Immature natural killer cell (primary cell): ENCODE results near the gene SHROOM3. TPM values are rescaled to one million over a fixed set of nuclear protein-coding genes. Genes with fewer than 3 reads are reported as not detected.
A peak's percentile ranks its signal among the peaks of the same experiment; 100 is the strongest.

ENCODE experiments used
- DNase-seq, 3 donors: peaks; one replicate each; pipeline ENCODE4 v3.0.0; 2022; ENCODE audit warnings: mixed read lengths in 1 of 3
- H3K27ac Mint-ChIP-seq, 6 donors: one replicate each; pipeline ENCODE4 v1.8.0; 2020; ENCODE audit warnings: mixed read lengths in 6 of 6, mild to moderate bottlenecking in 5 of 6, inconsistent platforms in 4 of 6, moderate library complexity in 3 of 6
- H3K27me3 Mint-ChIP-seq, 3 donors: one replicate each; pipeline ENCODE4 v1.8.0; 2020 to 2021; ENCODE audit warnings: low read depth in 3 of 3, mild to moderate bottlenecking in 3 of 3, mixed read lengths in 3 of 3, moderate library complexity in 3 of 3, inconsistent platforms in 1 of 3
- H3K36me3 Mint-ChIP-seq, 3 donors: one replicate each; pipeline ENCODE4 v1.8.0; 2020; ENCODE audit warnings: mixed read lengths in 3 of 3, inconsistent platforms in 2 of 3, mild to moderate bottlenecking in 2 of 3
- H3K4me1 Mint-ChIP-seq, 2 donors: one replicate each; pipeline ENCODE4 v1.8.0; 2020; ENCODE audit warnings: inconsistent platforms in 2 of 2, mild to moderate bottlenecking in 2 of 2, mixed read lengths in 2 of 2, moderate library complexity in 1 of 2
- H3K4me3 Mint-ChIP-seq, 5 donors: one replicate each; pipeline ENCODE4 v1.8.0; 2020; ENCODE audit warnings: mild to moderate bottlenecking in 5 of 5, mixed read lengths in 5 of 5, inconsistent platforms in 3 of 5, moderate library complexity in 3 of 5
- H3K9me3 Mint-ChIP-seq, 6 donors: one replicate each; pipeline ENCODE4 v1.8.0; 2020; ENCODE audit warnings: mild to moderate bottlenecking in 6 of 6, mixed read lengths in 6 of 6, inconsistent platforms in 4 of 6, moderate library complexity in 3 of 6
- polyA plus RNA-seq, 3 donors: library from polyadenylated mRNA; unstranded; fragments of 300-500 nt; fragmentation: Illumina TruSeq; gene quantifications; one replicate each; pipeline ENCODE4 v1.2.3, GENCODE V29; 2021

The SHROOM3 gene
- polyA plus RNA-seq, 3 donors from 2014 or later = not detected

DNA sequence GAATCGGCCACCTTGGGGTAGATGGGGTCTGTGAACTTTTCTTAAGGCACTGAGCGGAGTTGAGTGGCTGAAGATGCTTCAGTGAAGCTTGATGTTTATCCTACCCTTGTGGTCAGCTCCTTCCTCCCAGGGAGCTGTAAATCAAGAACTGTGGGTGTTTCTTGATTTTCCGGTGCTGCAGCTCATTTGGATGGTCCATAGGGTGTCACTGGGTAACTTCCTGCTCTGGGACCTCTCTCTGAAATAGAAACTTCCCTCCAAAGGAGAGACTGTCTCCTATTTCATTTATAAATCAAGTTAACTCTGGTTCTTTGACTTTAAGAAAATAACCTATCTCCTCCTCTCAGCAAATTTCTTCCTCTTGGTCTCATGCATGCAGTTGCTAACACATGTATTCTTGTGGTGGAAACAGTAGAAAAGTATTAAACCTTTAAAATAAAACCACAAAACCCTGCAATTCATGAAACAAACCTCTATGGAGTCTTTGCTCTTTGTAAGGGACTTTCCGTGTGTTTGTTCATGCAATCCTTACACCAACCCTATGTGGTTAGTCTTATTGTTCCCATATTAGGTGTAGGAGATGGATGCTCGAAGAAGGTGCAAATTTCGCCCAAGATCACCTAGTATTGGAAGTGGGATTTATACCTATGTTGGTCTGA, 110.3 kb downstream of the SHROOM3 start:
- no peaks in the 10 kb centered on the region for H3K36me3 Mint-ChIP-seq
- H3K27me3 Mint-ChIP-seq = peaks cover 0 to 9% (median 7%) of the 10 kb centered on the region in 3 donors
- H3K4me3 Mint-ChIP-seq = peak overlapping the region in 3 of 5 donors; percentile 31 to 54 (median 32)
- no peaks in the 10 kb centered on the region for H3K9me3 Mint-ChIP-seq
- peak overlapping the region in 1 of 6 donors; percentile 13 for H3K27ac Mint-ChIP-seq
- DNase-seq = peak; percentile 2 to 5 (median 2)
- peaks cover 12 to 22% of the 10 kb centered on the region in 2 donors for H3K4me1 Mint-ChIP-seq

DNA sequence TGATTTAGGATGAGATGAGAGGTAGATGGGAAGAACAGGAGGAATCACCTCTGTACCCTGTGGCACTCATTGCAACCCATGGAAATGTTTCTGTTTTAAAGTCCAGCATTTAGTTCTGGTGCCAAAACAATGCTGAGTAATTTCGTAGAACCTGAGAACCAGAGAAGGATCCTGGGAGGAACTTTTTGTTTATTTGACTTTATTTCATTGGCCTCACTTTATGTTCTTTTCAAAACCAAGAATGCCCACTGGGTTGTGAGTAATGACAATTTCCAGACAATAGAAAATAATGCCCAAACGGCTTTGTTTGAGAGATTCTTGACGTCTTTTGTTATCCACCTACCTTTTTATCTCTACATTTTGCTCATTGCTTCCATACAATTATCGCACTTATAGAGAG, 111.3 kb downstream of the SHROOM3 start:
- H3K4me1 Mint-ChIP-seq = peaks cover 12 to 22% of the 10 kb centered on the region in 2 donors
- no peaks in the 10 kb centered on the region for H3K9me3 Mint-ChIP-seq
- no peak overlapping the region for H3K4me3 Mint-ChIP-seq
- peaks cover 0 to 9% (median 7%) of the 10 kb centered on the region in 3 donors for H3K27me3 Mint-ChIP-seq
- no peak for DNase-seq
- H3K27ac Mint-ChIP-seq = no peak overlapping the region
- no peaks in the 10 kb centered on the region for H3K36me3 Mint-ChIP-seq

DNA sequence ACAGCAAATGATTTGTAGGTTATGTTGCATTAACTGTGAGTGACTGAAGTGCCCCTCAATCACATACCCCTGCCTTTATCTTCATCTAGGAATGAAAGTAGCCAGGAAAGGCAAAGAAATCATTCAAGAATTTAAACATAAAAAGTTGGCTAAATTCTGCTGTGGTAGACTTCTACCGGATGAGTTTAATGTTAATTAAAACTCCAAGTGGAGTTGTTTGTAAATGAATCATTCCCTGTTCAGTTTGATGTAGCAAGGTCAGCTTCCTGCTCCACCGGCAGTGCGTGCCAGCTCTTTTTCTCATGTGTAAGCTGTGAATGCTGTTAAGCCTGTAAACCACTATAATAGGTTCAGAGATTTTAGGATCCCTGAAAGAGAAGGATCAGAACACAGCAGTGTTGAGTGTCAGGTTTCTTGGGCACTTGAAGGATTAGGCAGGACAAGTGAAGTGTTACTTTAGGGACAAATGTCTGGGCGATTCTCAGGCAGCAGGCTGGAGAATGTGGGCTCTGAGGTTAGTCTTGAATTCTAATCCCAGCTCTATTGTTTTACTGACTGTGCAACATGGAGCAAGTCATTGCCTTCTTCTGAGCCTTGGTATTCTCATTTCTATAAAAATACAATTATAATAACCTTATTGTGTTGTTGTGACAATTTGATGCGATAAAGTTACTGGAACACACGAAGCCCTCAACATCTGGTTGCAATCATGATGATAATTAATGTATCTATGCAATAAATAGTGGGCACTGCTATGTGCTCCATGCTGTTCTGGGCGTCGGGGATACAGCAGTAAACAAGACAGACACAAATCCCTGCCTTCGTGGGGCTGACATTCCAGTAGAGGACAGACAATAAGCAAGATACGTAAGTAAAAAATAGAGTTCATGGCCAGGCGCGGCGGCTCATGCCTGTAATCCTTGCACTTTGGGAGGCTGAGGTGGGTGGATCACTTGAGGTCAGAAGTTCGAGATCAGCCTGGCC, 112.0 kb downstream of the SHROOM3 start:
- Mint-ChIP-seq H3K4me1 (peaks cover 12 to 22% of the 10 kb centered on the region in 2 donors), H3K36me3 (no peaks in the 10 kb centered on the region), H3K9me3 (no peaks in the 10 kb centered on the region), H3K4me3 (no peak overlapping the region), H3K27me3 (peaks cover 0 to 9% (median 7%) of the 10 kb centered on the region in 3 donors), H3K27ac (peak overlapping the region in 1 of 6 donors; percentile 62)
- no peak for DNase-seq

DNA sequence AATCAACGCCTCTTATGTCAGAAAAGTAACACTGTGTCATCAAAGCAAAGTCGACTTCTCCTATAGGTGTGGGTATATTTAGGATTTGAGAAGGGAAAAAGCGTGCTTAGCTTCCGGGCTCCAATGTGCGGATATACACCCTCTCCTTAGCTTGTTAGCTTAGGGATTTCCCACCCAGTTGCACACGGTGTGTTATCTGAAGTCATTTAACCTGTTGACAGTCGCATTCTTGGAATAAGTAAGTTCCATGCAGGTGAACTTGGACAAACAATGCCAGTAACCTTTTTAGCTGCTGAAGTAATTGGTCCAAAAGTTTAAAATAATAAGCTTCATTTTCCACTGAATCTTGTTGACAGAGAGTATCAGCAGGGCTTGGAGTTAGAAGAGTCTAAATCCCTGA, 113.7 kb downstream of the SHROOM3 start:
- DNase-seq = no peak
- no peak overlapping the region for H3K27ac Mint-ChIP-seq
- H3K27me3 Mint-ChIP-seq = peaks cover 0 to 9% (median 7%) of the 10 kb centered on the region in 3 donors
- H3K4me1 Mint-ChIP-seq = peaks cover 12 to 21% of the 10 kb centered on the region in 2 donors
- H3K4me3 Mint-ChIP-seq = no peak overlapping the region
- no peaks in the 10 kb centered on the region for H3K9me3 Mint-ChIP-seq
- H3K36me3 Mint-ChIP-seq = no peaks in the 10 kb centered on the region

DNA sequence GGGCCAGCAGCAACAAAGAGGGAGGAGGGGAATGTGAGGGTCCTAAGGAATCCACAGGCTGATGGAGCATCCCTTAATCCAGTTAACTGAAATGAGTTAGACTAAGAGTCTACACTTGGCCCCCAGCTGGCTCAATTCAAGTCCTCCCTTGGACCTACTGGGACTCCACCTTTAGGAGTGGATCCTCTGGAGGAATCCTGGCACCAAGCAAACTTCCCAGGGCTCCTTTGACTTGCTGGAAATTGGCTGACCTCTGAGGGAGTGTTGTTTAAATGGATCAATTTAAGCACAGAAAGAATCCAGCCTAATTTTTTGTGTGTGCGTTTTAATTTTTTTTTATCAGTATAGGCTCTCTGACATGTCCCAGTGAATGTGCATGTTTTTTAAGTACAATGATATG, 114.7 kb downstream of the SHROOM3 start:
- H3K4me3 Mint-ChIP-seq = no peak overlapping the region
- H3K9me3 Mint-ChIP-seq = no peaks in the 10 kb centered on the region
- no peak for DNase-seq
- H3K4me1 Mint-ChIP-seq = peaks cover 10 to 12% of the 10 kb centered on the region in 2 donors
- no peak overlapping the region for H3K27ac Mint-ChIP-seq
- H3K36me3 Mint-ChIP-seq = no peaks in the 10 kb centered on the region
- peaks cover 0 to 10% (median 7%) of the 10 kb centered on the region in 3 donors for H3K27me3 Mint-ChIP-seq

DNA sequence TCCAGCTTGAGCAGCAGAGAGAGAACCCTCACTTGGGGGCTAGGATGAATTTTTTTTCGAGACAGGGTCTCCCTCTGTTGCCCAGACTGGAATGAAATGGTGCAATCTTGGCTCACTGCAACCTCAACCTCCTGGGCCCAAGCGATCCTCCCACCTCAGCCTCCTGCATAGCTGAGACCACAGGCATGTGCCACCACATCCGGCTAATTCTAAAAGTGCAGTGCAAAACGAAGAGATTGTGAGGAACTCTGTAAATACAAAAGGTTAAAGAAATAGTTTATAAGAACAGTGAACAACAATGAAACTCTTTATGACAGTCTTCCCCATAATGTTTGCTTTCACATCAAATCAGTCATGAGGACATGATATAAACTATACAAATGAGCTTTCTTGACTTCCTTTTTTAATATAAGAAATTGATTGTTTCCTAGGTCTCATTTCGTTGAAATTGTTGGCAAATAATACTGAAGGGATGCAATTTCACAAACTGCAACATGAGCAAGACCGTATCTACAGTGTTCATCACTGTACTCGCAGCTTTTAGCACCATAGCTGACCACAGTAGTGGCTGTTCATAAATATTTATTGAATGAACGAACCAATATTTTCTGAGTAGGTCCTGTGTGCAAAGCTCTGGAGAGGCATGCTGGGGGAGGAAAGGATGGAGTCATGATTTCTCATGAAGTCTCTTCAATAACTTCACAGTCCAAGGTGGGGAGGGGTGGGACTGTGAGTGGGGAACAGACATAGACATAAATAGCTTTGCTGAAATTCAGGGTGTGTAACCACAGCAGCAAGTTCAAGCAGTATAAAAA, 116.1 kb downstream of the SHROOM3 start:
- no peak for DNase-seq
- Mint-ChIP-seq H3K9me3 (no peaks in the 10 kb centered on the region), H3K27me3 (peaks cover 0 to 9% (median 2%) of the 10 kb centered on the region in 3 donors), H3K4me1 (no peaks in the 10 kb centered on the region), H3K4me3 (no peak overlapping the region), H3K27ac (no peak overlapping the region), H3K36me3 (no peaks in the 10 kb centered on the region)

DNA sequence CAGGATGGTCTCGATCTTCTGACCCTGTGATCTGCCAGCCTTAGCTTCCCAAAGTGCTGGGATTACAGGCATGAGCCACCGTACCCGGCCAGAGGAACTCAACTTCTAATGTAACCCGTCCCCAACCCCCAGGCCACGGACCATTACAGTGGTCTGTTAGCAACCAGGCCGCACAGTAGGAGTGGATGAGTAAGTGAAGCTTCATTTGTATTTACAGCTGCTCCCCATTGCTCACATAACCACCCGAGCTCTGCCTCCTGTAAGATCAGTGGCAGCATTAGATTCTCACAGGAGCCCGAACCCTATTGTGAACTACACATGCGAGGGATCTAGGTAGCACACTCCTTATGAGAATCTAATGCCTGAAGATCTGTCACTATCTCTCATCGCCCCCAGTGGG, 119.6 kb downstream of the SHROOM3 start:
- H3K27ac Mint-ChIP-seq = no peak overlapping the region
- peaks cover 0 to 5% (median 0%) of the 10 kb centered on the region in 3 donors for H3K27me3 Mint-ChIP-seq
- H3K4me3 Mint-ChIP-seq = no peak overlapping the region
- H3K36me3 Mint-ChIP-seq = no peaks in the 10 kb centered on the region
- no peak for DNase-seq
- no peaks in the 10 kb centered on the region for H3K4me1 Mint-ChIP-seq
- H3K9me3 Mint-ChIP-seq = no peaks in the 10 kb centered on the region

DNA sequence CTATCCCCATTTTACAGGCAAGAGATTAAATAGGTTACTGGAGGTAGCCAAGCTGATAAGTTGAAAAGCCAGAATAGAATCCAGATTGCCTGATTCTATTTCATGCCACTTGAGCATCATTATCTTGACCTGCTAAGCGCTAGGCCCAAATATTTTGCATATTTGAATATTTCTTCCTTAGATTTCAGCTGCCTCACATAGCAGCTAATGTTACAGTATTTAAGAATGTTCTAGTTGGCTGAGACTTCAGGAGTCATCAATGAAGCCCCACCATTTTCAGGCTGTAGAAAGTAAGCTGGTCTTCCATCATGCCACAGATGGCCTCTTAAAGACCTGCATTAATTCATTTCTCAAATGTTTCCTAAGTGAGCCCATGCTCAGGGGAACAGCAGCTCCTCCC, 121.4 kb downstream of the SHROOM3 start:
- Mint-ChIP-seq H3K27me3 (peaks cover 0 to 5% (median 0%) of the 10 kb centered on the region in 3 donors), H3K36me3 (no peaks in the 10 kb centered on the region), H3K4me3 (no peak overlapping the region), H3K9me3 (no peaks in the 10 kb centered on the region), H3K27ac (no peak overlapping the region), H3K4me1 (no peaks in the 10 kb centered on the region)
- DNase-seq = no peak

DNA sequence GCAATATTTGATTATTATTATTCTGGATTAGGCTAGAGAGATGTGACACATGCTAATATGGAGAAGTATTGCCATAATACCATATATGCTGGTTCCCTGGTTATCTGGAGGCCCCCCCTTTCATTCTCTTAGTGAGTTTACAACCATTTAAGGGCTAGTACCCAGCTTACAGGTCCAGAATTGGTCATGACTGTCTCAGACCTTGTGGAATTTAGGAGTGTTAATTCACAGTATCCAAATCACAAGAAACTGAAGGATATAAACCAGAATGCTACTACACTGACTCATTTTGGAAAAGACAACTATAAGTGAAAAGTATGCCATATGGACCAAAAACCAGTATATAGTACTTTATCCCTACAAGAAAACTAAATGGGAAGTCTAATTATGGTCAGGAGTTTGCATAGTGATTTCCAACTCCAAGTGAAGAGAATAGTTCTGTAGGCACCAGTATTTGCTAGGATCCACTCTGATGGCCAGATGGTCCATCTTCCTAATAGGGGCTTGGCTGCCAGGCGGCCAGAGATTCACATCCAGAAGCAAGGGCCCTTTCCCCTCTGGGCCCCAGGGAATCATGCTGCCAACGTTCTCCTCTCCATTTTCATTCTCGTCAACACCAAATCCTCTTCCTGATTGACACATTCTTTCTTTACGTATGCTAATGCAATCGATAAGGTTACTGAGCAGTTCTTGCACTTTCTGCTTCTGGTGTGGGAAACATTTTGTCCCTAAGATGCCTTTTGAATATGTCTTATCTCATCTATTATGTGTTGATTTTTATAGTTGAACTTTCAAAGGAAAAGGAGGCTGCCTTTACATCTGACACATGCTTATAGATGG, 123.6 kb downstream of the SHROOM3 start:
- no peak for DNase-seq
- no peak overlapping the region for H3K4me3 Mint-ChIP-seq
- peaks cover 0 to 5% of the 10 kb centered on the region in 2 donors for H3K4me1 Mint-ChIP-seq
- no peaks in the 10 kb centered on the region for H3K9me3 Mint-ChIP-seq
- no peaks in the 10 kb centered on the region for H3K36me3 Mint-ChIP-seq
- H3K27ac Mint-ChIP-seq = no peak overlapping the region
- H3K27me3 Mint-ChIP-seq = peaks cover 0 to 5% (median 2%) of the 10 kb centered on the region in 3 donors

DNA sequence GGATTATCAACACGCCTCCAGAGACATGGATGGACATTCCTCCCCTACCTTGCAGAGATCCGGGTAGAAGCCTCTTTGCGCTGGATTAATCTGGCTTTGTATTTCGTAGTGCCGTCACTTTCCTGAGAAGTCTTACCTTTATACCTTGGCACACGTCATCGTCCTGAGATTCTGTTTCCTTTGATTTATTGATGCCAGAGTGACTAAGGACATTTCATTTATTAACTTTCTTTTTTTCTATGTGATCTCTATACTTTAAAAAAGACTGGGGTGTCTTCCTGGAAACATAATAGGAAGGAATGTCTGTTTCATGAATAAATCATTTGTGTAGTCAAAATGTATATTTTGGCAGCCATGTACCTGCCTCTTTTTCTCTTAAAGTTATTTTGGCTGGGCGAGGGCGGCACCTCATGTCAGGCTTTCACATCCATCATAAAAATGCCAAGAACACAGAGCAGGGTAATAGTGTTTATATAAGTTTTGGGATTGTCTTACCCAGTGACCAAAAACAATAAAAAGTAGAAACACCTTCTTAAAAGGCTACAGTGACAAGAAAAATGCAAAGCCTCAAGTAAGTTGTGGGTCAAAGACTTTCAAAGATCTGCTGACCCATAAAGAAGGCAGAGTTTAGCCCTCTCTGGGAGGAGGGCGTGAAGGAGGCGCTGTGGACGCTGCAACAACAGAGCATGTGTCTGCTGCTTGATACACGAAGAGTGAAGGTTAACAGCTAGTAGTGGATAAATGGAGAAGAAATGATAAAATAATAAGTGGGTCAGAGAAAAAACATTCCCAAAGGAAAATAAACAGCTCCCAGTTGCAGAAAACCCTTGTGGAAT, 124.4 kb downstream of the SHROOM3 start:
- Mint-ChIP-seq H3K9me3 (no peaks in the 10 kb centered on the region), H3K27ac (no peak overlapping the region), H3K36me3 (no peaks in the 10 kb centered on the region), H3K4me3 (no peak overlapping the region), H3K4me1 (peaks cover 2 to 8% of the 10 kb centered on the region in 2 donors), H3K27me3 (peaks cover 0 to 4% (median 2%) of the 10 kb centered on the region in 3 donors)
- no peak for DNase-seq

DNA sequence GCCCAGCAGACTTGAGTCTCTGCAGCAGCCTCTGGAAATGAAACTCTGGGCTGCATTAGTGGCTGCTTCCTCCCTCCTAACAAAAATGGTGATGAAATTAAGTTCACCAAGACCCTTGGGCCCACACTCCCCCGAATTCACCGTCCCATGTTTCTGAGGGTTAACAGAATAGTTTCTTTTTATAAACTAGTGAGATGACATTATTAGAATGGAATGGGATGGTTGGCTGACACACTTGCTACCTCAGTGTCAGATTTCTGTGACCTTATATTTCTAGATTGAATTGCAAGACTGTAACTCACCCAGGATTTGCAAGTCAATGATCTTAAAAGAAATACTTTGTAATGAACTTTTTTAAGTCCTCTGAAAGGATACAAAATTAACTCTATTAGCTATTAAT, 127.1 kb downstream of the SHROOM3 start:
- no peak for DNase-seq
- H3K36me3 Mint-ChIP-seq = no peaks in the 10 kb centered on the region
- no peaks in the 10 kb centered on the region for H3K9me3 Mint-ChIP-seq
- no peak overlapping the region for H3K4me3 Mint-ChIP-seq
- H3K4me1 Mint-ChIP-seq = peaks cover 2 to 8% of the 10 kb centered on the region in 2 donors
- H3K27ac Mint-ChIP-seq = no peak overlapping the region
- peaks cover 0 to 4% (median 2%) of the 10 kb centered on the region in 3 donors for H3K27me3 Mint-ChIP-seq

DNA sequence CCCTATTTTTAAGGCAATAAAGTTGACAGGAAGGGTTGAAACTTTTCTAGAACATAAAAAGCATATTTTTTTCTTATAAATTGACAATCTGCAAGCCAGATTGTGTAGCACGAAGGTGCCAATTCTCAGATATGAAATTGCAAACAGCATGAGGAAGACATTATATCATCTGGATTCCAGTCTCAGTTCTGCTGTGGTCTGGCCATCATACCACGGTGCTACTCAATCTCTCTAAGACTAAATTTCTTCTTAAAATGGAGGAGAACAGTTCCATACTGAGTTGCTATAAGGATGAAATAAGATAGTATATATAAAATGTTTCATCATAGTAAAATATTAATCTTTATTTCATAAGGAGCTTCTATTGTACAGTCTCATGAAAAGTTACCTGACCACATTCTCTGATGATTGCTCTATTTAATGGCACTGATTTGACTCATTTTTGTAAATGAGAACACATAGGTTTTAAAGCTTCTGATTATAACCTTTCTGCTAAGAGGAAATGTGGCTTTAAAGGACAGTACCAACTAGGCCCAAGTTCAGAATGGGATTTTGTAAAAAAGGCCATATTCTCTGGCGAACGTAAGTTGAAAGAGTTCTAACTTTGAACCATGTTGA, 127.9 kb downstream of the SHROOM3 start:
- no peaks in the 10 kb centered on the region for H3K9me3 Mint-ChIP-seq
- no peak overlapping the region for H3K27ac Mint-ChIP-seq
- peaks cover 0 to 3% (median 2%) of the 10 kb centered on the region in 3 donors for H3K27me3 Mint-ChIP-seq
- H3K4me3 Mint-ChIP-seq = no peak overlapping the region
- H3K4me1 Mint-ChIP-seq = peaks cover 2 to 8% of the 10 kb centered on the region in 2 donors
- DNase-seq = no peak
- H3K36me3 Mint-ChIP-seq = no peaks in the 10 kb centered on the region
